MM.1S (cell line): ENCODE data around the gene TMEM232.
"Not testable (repeated sequence)": the region's sequence is repeated elsewhere in the genome, so short reads cannot be mapped to it uniquely, and the experiment has no call there.

Source experiments
- EZH2 ChIP-seq: fragments of 300-600 bp; sonication (generic); optimal IDR thresholded peaks from 2 replicates; pipeline ENCODE3; 2017; ENCODE audit warnings: low read depth, mild to moderate bottlenecking, antibody characterized with exemption, low read length, mixed read lengths
- TF ChIP-seq, protein P1 (sequence below): fragments of 300-600 bp; sonication (generic); IDR thresholded peaks from 2 replicates; pipeline ENCODE4 v1.5.1; 2016; ENCODE audit warnings: antibody characterized with exemption, low read length, mixed read lengths

DNA sequence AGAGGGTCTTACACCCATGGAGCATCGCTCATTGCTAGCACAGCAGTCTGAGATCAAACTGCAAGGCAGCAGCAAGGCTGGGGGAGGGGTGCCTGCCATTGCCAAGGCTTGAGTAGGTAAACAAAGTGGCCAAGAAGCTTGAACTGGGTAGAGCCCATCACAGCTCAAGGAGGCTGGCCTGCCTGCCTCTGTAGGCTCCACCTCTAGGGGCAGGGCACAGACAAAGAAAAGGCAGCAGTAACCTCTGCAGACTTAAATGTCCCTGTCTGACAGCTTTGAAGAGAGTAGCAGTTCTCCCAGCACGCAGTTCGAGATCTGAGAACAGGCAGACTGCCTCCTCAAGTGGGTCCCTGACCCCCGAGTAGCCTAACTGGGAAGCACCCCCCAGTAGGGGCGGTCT, 33.8 kb downstream of the TMEM232 start:
- not testable (repeated sequence) for TF ChIP-seq EZH2
- TF ChIP-seq, protein P1, sequence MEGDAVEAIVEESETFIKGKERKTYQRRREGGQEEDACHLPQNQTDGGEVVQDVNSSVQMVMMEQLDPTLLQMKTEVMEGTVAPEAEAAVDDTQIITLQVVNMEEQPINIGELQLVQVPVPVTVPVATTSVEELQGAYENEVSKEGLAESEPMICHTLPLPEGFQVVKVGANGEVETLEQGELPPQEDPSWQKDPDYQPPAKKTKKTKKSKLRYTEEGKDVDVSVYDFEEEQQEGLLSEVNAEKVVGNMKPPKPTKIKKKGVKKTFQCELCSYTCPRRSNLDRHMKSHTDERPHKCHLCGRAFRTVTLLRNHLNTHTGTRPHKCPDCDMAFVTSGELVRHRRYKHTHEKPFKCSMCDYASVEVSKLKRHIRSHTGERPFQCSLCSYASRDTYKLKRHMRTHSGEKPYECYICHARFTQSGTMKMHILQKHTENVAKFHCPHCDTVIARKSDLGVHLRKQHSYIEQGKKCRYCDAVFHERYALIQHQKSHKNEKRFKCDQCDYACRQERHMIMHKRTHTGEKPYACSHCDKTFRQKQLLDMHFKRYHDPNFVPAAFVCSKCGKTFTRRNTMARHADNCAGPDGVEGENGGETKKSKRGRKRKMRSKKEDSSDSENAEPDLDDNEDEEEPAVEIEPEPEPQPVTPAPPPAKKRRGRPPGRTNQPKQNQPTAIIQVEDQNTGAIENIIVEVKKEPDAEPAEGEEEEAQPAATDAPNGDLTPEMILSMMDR, result not testable (repeated sequence)
